Stimulated activated memory B cell treated with anti-CD40 and anti-IgM and Interleukin-4, amounts not matched to agents 10 μg/mL and 1 μg/mL and 100 μg/mL, for 72 hours (primary cell): ENCODE results near the gene ARHGAP8.
"Not testable (repeated sequence)": the region's sequence is repeated elsewhere in the genome, so short reads cannot be mapped to it uniquely, and the experiment has no call there.

Source experiments
- ATAC-seq: fragments of 150-1000 bp; cut with Tn5 transposase; 2 replicates; pipeline ENCODE4 v1.10.0; 2021
- H3K27ac Mint-ChIP-seq: one replicate; pipeline ENCODE4 v1.8.0; 2022; ENCODE audit warnings: mild to moderate bottlenecking, mixed read lengths
- H3K27me3 Mint-ChIP-seq: one replicate; pipeline ENCODE4 v1.8.0; 2022; ENCODE audit warnings: mixed read lengths
- H3K36me3 Mint-ChIP-seq: one replicate; pipeline ENCODE4 v1.8.0; 2022; ENCODE audit warnings: mixed read lengths
- H3K4me1 Mint-ChIP-seq: one replicate; pipeline ENCODE4 v1.8.0; 2022; ENCODE audit warnings: mixed read lengths
- H3K4me3 Mint-ChIP-seq: one replicate; pipeline ENCODE4 v1.8.0; 2022; ENCODE audit warnings: mild to moderate bottlenecking, moderate library complexity, mixed read lengths
- H3K9me3 Mint-ChIP-seq: one replicate; pipeline ENCODE4 v1.8.0; 2022; ENCODE audit warnings: mixed read lengths

ARHGAP8 gene

GRCh38 chr22:44743247-44743646, 9.1 kb upstream of the ARHGAP8 start:
- Mint-ChIP-seq H3K27ac (no peak overlapping the region), H3K27me3 (peaks cover 21% of the 10 kb centered on the region), H3K36me3 (peaks cover 5% of the 10 kb centered on the region), H3K4me1 (no peaks in the 10 kb centered on the region), H3K4me3 (no peak overlapping the region), H3K9me3 (peaks cover 5% of the 10 kb centered on the region)
- ATAC-seq: no peak

GRCh38 chr22:44743804-44744211, 8.6 kb upstream of the ARHGAP8 start:
- H3K36me3 Mint-ChIP-seq: peaks cover 5% of the 10 kb centered on the region
- peaks cover 21% of the 10 kb centered on the region for H3K27me3 Mint-ChIP-seq
- ATAC-seq: no peak
- peaks cover 5% of the 10 kb centered on the region for H3K9me3 Mint-ChIP-seq
- H3K27ac Mint-ChIP-seq: no peak overlapping the region
- H3K4me3 Mint-ChIP-seq: no peak overlapping the region
- no peaks in the 10 kb centered on the region for H3K4me1 Mint-ChIP-seq

- ATAC-seq: no peak
- no peak overlapping the region for H3K4me3 Mint-ChIP-seq
Measured at GRCh38 chr22:44745853-44746789, 6.3 kb upstream of the ARHGAP8 start.

GRCh38 chr22:44747784-44748127, 4.6 kb upstream of the ARHGAP8 start:
- H3K27me3 Mint-ChIP-seq: peaks cover 38% of the 10 kb centered on the region
- H3K4me3 Mint-ChIP-seq, H3K9me3 Mint-ChIP-seq, H3K4me1 Mint-ChIP-seq, H3K36me3 Mint-ChIP-seq, H3K27ac Mint-ChIP-seq, ATAC-seq: not testable (repeated sequence)

More at GRCh38 chr22:44745853-44746789, 6.3 kb upstream of the ARHGAP8 start:
- no peak overlapping the region for H3K27ac Mint-ChIP-seq
- no peaks in the 10 kb centered on the region for H3K36me3 Mint-ChIP-seq
- H3K27me3 Mint-ChIP-seq: peaks cover 23% of the 10 kb centered on the region
- H3K9me3 Mint-ChIP-seq: peaks cover 5% of the 10 kb centered on the region
- no peaks in the 10 kb centered on the region for H3K4me1 Mint-ChIP-seq

- Mint-ChIP-seq H3K36me3 (no peaks in the 10 kb centered on the region), H3K4me1 (peaks cover 6% of the 10 kb centered on the region), H3K27me3 (peaks cover 46% of the 10 kb centered on the region), H3K4me3 (no peak overlapping the region), H3K27ac (no peak overlapping the region), H3K9me3 (peaks cover 5% of the 10 kb centered on the region)
- no peak for ATAC-seq
Measured at GRCh38 chr22:44748524-44748923, 3.9 kb upstream of the ARHGAP8 start.

- no peaks in the 10 kb centered on the region for H3K9me3 Mint-ChIP-seq
- H3K4me3 Mint-ChIP-seq: no peak overlapping the region
- no peak for ATAC-seq
- H3K4me1 Mint-ChIP-seq: peaks cover 6% of the 10 kb centered on the region
- H3K27ac Mint-ChIP-seq: no peak overlapping the region
- H3K27me3 Mint-ChIP-seq: peaks cover 65% of the 10 kb centered on the region
- no peaks in the 10 kb centered on the region for H3K36me3 Mint-ChIP-seq
Measured at GRCh38 chr22:44750481-44750880, 1.9 kb upstream of the ARHGAP8 start.

- Mint-ChIP-seq H3K27me3 (peaks cover 89% of the 10 kb centered on the region), H3K9me3 (no peaks in the 10 kb centered on the region), H3K4me3 (no peak overlapping the region), H3K27ac (no peak overlapping the region), H3K4me1 (peaks cover 6% of the 10 kb centered on the region), H3K36me3 (no peaks in the 10 kb centered on the region)
- no peak for ATAC-seq
Measured at GRCh38 chr22:44753189-44754042, 1.0 kb downstream of the ARHGAP8 start.

- ATAC-seq: no peak
- Mint-ChIP-seq H3K4me1 (peaks cover 6% of the 10 kb centered on the region), H3K36me3 (no peaks in the 10 kb centered on the region), H3K27me3 (peaks cover 94% of the 10 kb centered on the region), H3K27ac (no peak overlapping the region), H3K9me3 (no peaks in the 10 kb centered on the region), H3K4me3 (no peak overlapping the region)
Measured at GRCh38 chr22:44754998-44755397, 2.6 kb downstream of the ARHGAP8 start.

- no peaks in the 10 kb centered on the region for H3K9me3 Mint-ChIP-seq
- ATAC-seq: no peak
- H3K27ac Mint-ChIP-seq: no peak overlapping the region
- H3K36me3 Mint-ChIP-seq: no peaks in the 10 kb centered on the region
- peaks cover 90% of the 10 kb centered on the region for H3K27me3 Mint-ChIP-seq
- H3K4me3 Mint-ChIP-seq: no peak overlapping the region
- peaks cover 6% of the 10 kb centered on the region for H3K4me1 Mint-ChIP-seq
Measured at GRCh38 chr22:44755417-44755816, 3.0 kb downstream of the ARHGAP8 start.

GRCh38 chr22:44755956-44756361, 3.6 kb downstream of the ARHGAP8 start:
- no peaks in the 10 kb centered on the region for H3K9me3 Mint-ChIP-seq
- ATAC-seq: no peak
- no peak overlapping the region for H3K27ac Mint-ChIP-seq
- H3K4me1 Mint-ChIP-seq: peaks cover 6% of the 10 kb centered on the region
- no peak overlapping the region for H3K4me3 Mint-ChIP-seq
- no peaks in the 10 kb centered on the region for H3K36me3 Mint-ChIP-seq
- peaks cover 88% of the 10 kb centered on the region for H3K27me3 Mint-ChIP-seq

- ATAC-seq: no peak
- Mint-ChIP-seq H3K4me3 (no peak overlapping the region), H3K36me3 (peaks cover 5% of the 10 kb centered on the region), H3K9me3 (peaks cover 5% of the 10 kb centered on the region), H3K27ac (no peak overlapping the region), H3K27me3 (peaks cover 65% of the 10 kb centered on the region), H3K4me1 (no peaks in the 10 kb centered on the region)
Measured at GRCh38 chr22:44758344-44758973, 6.1 kb downstream of the ARHGAP8 start.

GRCh38 chr22:44759001-44759400, 6.6 kb downstream of the ARHGAP8 start:
- Mint-ChIP-seq H3K27ac (no peak overlapping the region), H3K4me3 (no peak overlapping the region), H3K36me3 (peaks cover 5% of the 10 kb centered on the region), H3K9me3 (peaks cover 6% of the 10 kb centered on the region), H3K4me1 (no peaks in the 10 kb centered on the region), H3K27me3 (peaks cover 60% of the 10 kb centered on the region)
- no peak for ATAC-seq

GRCh38 chr22:44759430-44760310, 7.3 kb downstream of the ARHGAP8 start:
- Mint-ChIP-seq H3K36me3 (peaks cover 5% of the 10 kb centered on the region), H3K4me3 (no peak overlapping the region), H3K4me1 (no peaks in the 10 kb centered on the region), H3K9me3 (peaks cover 6% of the 10 kb centered on the region), H3K27ac (no peak overlapping the region), H3K27me3 (peaks cover 53% of the 10 kb centered on the region)
- no peak for ATAC-seq

- H3K4me1 Mint-ChIP-seq: no peaks in the 10 kb centered on the region
- H3K9me3 Mint-ChIP-seq: peaks cover 6% of the 10 kb centered on the region
- no peak overlapping the region for H3K27ac Mint-ChIP-seq
- H3K36me3 Mint-ChIP-seq: peaks cover 5% of the 10 kb centered on the region
- no peak overlapping the region for H3K4me3 Mint-ChIP-seq
- H3K27me3 Mint-ChIP-seq: peaks cover 45% of the 10 kb centered on the region
- ATAC-seq: no peak
Measured at GRCh38 chr22:44760476-44760875, 8.1 kb downstream of the ARHGAP8 start.
